MG63 (cell line): ENCODE measurements around the gene RASGEF1C. TPM values are rescaled to one million over a fixed set of nuclear protein-coding genes. Genes with fewer than 3 reads are reported as not detected.
A peak's percentile ranks its signal among the peaks of the same experiment; 100 is the strongest.

Source experiments
- DNase-seq: peaks from one replicate; pipeline ENCODE4 v3.0.0-alpha.2; 2020
- H3K27me3 ChIP-seq: fragments of 250-450 bp; sonication (Bioruptor Pico); 2 replicates; pipeline ENCODE4 v1.5.1; 2020; ENCODE audit warnings: mild to moderate bottlenecking, moderate library complexity
- H3K36me3 ChIP-seq: fragments of 250-450 bp; sonication (Bioruptor Pico); 2 replicates; pipeline ENCODE4 v1.5.1; 2020; ENCODE audit warnings: mild to moderate bottlenecking, moderate library complexity
- H3K4me3 ChIP-seq: fragments of 250-450 bp; sonication (Bioruptor Pico); 2 replicates; pipeline ENCODE4 v1.5.1; 2020; ENCODE audit warnings: mild to moderate bottlenecking, moderate library complexity
- H3K9me3 ChIP-seq: fragments of 250-450 bp; sonication (Bioruptor Pico); 2 replicates; pipeline ENCODE4 v1.5.1; 2020; ENCODE audit warnings: mild to moderate bottlenecking, moderate library complexity
- total RNA-seq: library from RNA; depleted of rRNA; stranded (reverse); fragments of >200 nt; shearing (Covaris generic); gene quantifications from 2 replicates; pipeline ENCODE4 v1.2.3, GENCODE V29; 2014; ENCODE audit warnings: low replicate concordance

Gene RASGEF1C
- total RNA-seq, 1 experiment from 2014 or later = not detected

- H3K27me3 ChIP-seq = no peaks in the 10 kb centered on the region
- H3K9me3 ChIP-seq = no peaks in the 10 kb centered on the region
- DNase-seq = no peak
- H3K36me3 ChIP-seq = no peaks in the 10 kb centered on the region
- no peak overlapping the region for H3K4me3 ChIP-seq
These were observed 34.4 kb downstream of the RASGEF1C start for GRCh38 chr5:180174587-180174972.

GRCh38 chr5:180173875-180174586, 35.0 kb downstream of the RASGEF1C start:
- H3K27me3 ChIP-seq = no peaks in the 10 kb centered on the region
- no peaks in the 10 kb centered on the region for H3K36me3 ChIP-seq
- no peaks in the 10 kb centered on the region for H3K9me3 ChIP-seq
- H3K4me3 ChIP-seq = no peak overlapping the region
- DNase-seq = peak; percentile 26

- Histone ChIP-seq H3K27me3 (no peaks in the 10 kb centered on the region), H3K36me3 (no peaks in the 10 kb centered on the region), H3K9me3 (no peaks in the 10 kb centered on the region), H3K4me3 (no peak overlapping the region)
- DNase-seq = no peak
These were observed 35.8 kb downstream of the RASGEF1C start for GRCh38 chr5:180173198-180173544.

- no peak for DNase-seq
- no peaks in the 10 kb centered on the region for H3K36me3 ChIP-seq
- H3K27me3 ChIP-seq = no peaks in the 10 kb centered on the region
- no peak overlapping the region for H3K4me3 ChIP-seq
- H3K9me3 ChIP-seq = no peaks in the 10 kb centered on the region
These were observed 36.4 kb downstream of the RASGEF1C start for GRCh38 chr5:180172447-180173197.

- Histone ChIP-seq H3K4me3 (no peak overlapping the region), H3K9me3 (no peaks in the 10 kb centered on the region), H3K27me3 (no peaks in the 10 kb centered on the region), H3K36me3 (no peaks in the 10 kb centered on the region)
- no peak for DNase-seq
These were observed 37.4 kb downstream of the RASGEF1C start for GRCh38 chr5:180171568-180172094.

- DNase-seq = no peak
- Histone ChIP-seq H3K27me3 (no peaks in the 10 kb centered on the region), H3K36me3 (no peaks in the 10 kb centered on the region), H3K4me3 (no peak overlapping the region), H3K9me3 (no peaks in the 10 kb centered on the region)
These were observed 38.0 kb downstream of the RASGEF1C start for GRCh38 chr5:180170810-180171567.

- H3K36me3 ChIP-seq = no peaks in the 10 kb centered on the region
- no peaks in the 10 kb centered on the region for H3K27me3 ChIP-seq
- DNase-seq = no peak
- H3K4me3 ChIP-seq = no peak overlapping the region
- no peaks in the 10 kb centered on the region for H3K9me3 ChIP-seq
These were observed 38.8 kb downstream of the RASGEF1C start for GRCh38 chr5:180170106-180170809.

GRCh38 chr5:180169248-180170105, 39.5 kb downstream of the RASGEF1C start:
- Histone ChIP-seq H3K27me3 (peaks cover 3% of the 10 kb centered on the region; the same call in 1 of the 2 replicates), H3K9me3 (no peaks in the 10 kb centered on the region), H3K36me3 (no peaks in the 10 kb centered on the region), H3K4me3 (no peak overlapping the region)
- DNase-seq = no peak

GRCh38 chr5:180168758-180169157, 40.3 kb downstream of the RASGEF1C start:
- Histone ChIP-seq H3K27me3 (peaks cover 11% of the 10 kb centered on the region; the same call in 1 of the 2 replicates), H3K4me3 (no peak overlapping the region), H3K9me3 (no peaks in the 10 kb centered on the region), H3K36me3 (no peaks in the 10 kb centered on the region)
- no peak for DNase-seq

GRCh38 chr5:180166176-180166575, 42.8 kb downstream of the RASGEF1C start:
- DNase-seq = no peak
- peaks cover 13% of the 10 kb centered on the region; the same call in 1 of the 2 replicates for H3K27me3 ChIP-seq
- H3K9me3 ChIP-seq = no peaks in the 10 kb centered on the region
- no peak overlapping the region for H3K4me3 ChIP-seq
- no peaks in the 10 kb centered on the region for H3K36me3 ChIP-seq

GRCh38 chr5:180162304-180162661, 46.7 kb downstream of the RASGEF1C start:
- Histone ChIP-seq H3K4me3 (no peak overlapping the region), H3K9me3 (no peaks in the 10 kb centered on the region), H3K36me3 (no peaks in the 10 kb centered on the region), H3K27me3 (peaks cover 21% of the 10 kb centered on the region; the same call in 1 of the 2 replicates)
- DNase-seq = no peak

- Histone ChIP-seq H3K4me3 (no peak overlapping the region), H3K9me3 (no peaks in the 10 kb centered on the region), H3K27me3 (peaks cover 21% of the 10 kb centered on the region; the same call in 1 of the 2 replicates), H3K36me3 (no peaks in the 10 kb centered on the region)
- no peak for DNase-seq
These were observed 47.3 kb downstream of the RASGEF1C start for GRCh38 chr5:180161420-180162303.

GRCh38 chr5:180160789-180161188, 48.2 kb downstream of the RASGEF1C start:
- DNase-seq = no peak

GRCh38 chr5:180160215-180160614, 48.8 kb downstream of the RASGEF1C start:
- DNase-seq = no peak
- Histone ChIP-seq H3K36me3 (no peaks in the 10 kb centered on the region), H3K27me3 (peaks cover 21% of the 10 kb centered on the region; the same call in 1 of the 2 replicates), H3K9me3 (no peaks in the 10 kb centered on the region), H3K4me3 (no peak overlapping the region)

More at GRCh38 chr5:180160789-180161188, 48.2 kb downstream of the RASGEF1C start:
- Histone ChIP-seq H3K4me3 (no peak overlapping the region), H3K36me3 (no peaks in the 10 kb centered on the region), H3K27me3 (peaks cover 21% of the 10 kb centered on the region; the same call in 1 of the 2 replicates), H3K9me3 (no peaks in the 10 kb centered on the region)

GRCh38 chr5:180159756-180160155, 49.3 kb downstream of the RASGEF1C start:
- no peaks in the 10 kb centered on the region for H3K9me3 ChIP-seq
- no peak overlapping the region for H3K4me3 ChIP-seq
- peaks cover 20% of the 10 kb centered on the region; the same call in 1 of the 2 replicates for H3K27me3 ChIP-seq
- H3K36me3 ChIP-seq = no peaks in the 10 kb centered on the region
- DNase-seq = peak; percentile 71
